ENCODE results near the gene PKDCC. TPM values are rescaled to one million over a fixed set of nuclear protein-coding genes. Genes with fewer than 3 reads are reported as not detected.

PKDCC gene
- total and polyA plus RNA-seq, 4 donors = 73.6 to 131 (median 103) TPM

DNA sequence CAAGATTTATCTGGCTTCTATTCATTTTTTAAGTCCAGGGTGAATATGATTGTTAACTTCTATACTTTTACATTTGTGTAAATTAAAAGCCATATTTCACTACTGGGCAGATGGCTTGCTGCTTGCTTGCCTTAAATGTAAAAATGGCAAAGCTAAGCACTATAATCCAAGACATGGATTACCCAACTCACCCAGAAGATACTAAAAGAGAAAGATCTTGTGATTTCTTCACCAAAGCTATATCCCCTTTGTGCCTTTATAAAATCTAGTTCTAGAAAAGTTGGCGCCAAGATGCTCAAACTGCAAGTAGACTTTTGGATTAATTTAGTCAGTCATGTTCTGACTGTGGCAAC is 48.7 kb upstream of the PKDCC start:
- TF ChIP-seq, protein P1, sequence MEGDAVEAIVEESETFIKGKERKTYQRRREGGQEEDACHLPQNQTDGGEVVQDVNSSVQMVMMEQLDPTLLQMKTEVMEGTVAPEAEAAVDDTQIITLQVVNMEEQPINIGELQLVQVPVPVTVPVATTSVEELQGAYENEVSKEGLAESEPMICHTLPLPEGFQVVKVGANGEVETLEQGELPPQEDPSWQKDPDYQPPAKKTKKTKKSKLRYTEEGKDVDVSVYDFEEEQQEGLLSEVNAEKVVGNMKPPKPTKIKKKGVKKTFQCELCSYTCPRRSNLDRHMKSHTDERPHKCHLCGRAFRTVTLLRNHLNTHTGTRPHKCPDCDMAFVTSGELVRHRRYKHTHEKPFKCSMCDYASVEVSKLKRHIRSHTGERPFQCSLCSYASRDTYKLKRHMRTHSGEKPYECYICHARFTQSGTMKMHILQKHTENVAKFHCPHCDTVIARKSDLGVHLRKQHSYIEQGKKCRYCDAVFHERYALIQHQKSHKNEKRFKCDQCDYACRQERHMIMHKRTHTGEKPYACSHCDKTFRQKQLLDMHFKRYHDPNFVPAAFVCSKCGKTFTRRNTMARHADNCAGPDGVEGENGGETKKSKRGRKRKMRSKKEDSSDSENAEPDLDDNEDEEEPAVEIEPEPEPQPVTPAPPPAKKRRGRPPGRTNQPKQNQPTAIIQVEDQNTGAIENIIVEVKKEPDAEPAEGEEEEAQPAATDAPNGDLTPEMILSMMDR (IDR thresholded peaks at IDR 0.05; ENCODE audit: control extremely low read depth, extremely low read depth) = no peak
- Histone ChIP-seq H3K4me1 (ENCODE audit: control insufficient read depth in 5 of 5, insufficient read depth in 5 of 5, low read length in 5 of 5) (peaks cover 0 to 16% (median 9%) of the 10 kb centered on the region in 5 donors), H3K4me3 (no peak overlapping the region), H3K9me3 (ENCODE audit: control insufficient read depth in 4 of 4, insufficient read depth in 3 of 4, low read length in 3 of 4) (peaks cover 0 to 8% (median 0%) of the 10 kb centered on the region in 4 donors), H3K36me3 (ENCODE audit: control insufficient read depth in 4 of 4, insufficient read depth in 4 of 4, low read length in 4 of 4) (no peaks in the 10 kb centered on the region), H3K27ac (ENCODE audit: low read depth in 1 of 2, low read length in 1 of 2) (no peak overlapping the region), H3K9ac (ENCODE audit: insufficient read depth in 1 of 2, low read length in 2 of 2) (no peak overlapping the region), H3K27me3 (ENCODE audit: control insufficient read depth in 3 of 3, insufficient read depth in 3 of 3, low read length in 2 of 3) (no peaks in the 10 kb centered on the region)
- DNase-seq (no peak), ATAC-seq (ENCODE audit: insufficient read depth, low FRiP score) (no peak)
- WGBS, 2 donors = 93 to 98% methylated on average over 1 of the region's 1 CpG

DNA sequence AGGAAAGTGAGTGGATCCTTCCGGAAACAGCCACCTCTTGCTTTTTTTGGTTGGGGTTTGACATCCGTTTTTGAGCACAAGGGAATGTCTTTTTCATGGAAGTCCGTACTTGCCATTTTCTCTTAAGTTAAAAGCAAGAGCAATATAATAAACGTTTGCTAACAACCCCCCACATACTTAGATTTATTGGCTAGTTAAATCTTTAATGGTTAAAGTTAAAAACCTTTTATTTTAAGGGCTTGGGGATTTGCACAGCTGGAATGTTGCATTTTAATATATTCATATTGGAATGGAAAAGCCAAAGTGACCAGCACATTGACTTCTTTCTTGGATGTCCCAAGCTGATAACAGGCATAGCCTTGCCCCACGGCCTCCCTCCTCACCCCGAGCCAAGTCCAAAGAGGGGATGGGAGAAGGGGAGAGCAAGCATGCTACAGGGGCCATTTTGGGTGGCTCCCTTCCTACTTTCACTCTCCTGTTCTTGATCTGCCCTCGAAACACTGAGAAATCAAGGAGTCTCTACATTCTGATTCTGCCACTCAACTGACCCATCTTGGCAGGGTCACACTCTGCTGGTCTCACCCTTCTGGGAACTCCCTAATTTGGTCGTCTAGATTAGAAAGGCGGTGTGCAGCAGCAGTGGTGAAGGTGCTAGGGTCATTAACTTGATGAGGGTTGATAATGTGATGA is 48.1 kb upstream of the PKDCC start:
- Histone ChIP-seq H3K9ac (ENCODE audit: insufficient read depth in 1 of 2, low read length in 2 of 2) (no peak overlapping the region), H3K4me1 (ENCODE audit: control insufficient read depth in 5 of 5, insufficient read depth in 5 of 5, low read length in 5 of 5) (peaks cover 0 to 16% (median 9%) of the 10 kb centered on the region in 5 donors), H3K27me3 (ENCODE audit: control insufficient read depth in 3 of 3, insufficient read depth in 3 of 3, low read length in 2 of 3) (no peaks in the 10 kb centered on the region), H3K4me3 (no peak overlapping the region), H3K9me3 (ENCODE audit: control insufficient read depth in 4 of 4, insufficient read depth in 3 of 4, low read length in 3 of 4) (peaks cover 0 to 4% (median 0%) of the 10 kb centered on the region in 4 donors), H3K27ac (ENCODE audit: low read depth in 1 of 2, low read length in 1 of 2) (no peak overlapping the region), H3K36me3 (ENCODE audit: control insufficient read depth in 4 of 4, insufficient read depth in 4 of 4, low read length in 4 of 4) (no peaks in the 10 kb centered on the region)
- 82 to 91% methylated on average over 9 of the region's 9 CpGs for WGBS, 2 donors
- TF ChIP-seq, protein P1 (IDR thresholded peaks at IDR 0.05; ENCODE audit: control extremely low read depth, extremely low read depth) = no peak
- DNase-seq (no peak), ATAC-seq (ENCODE audit: insufficient read depth, low FRiP score) (no peak)

DNA sequence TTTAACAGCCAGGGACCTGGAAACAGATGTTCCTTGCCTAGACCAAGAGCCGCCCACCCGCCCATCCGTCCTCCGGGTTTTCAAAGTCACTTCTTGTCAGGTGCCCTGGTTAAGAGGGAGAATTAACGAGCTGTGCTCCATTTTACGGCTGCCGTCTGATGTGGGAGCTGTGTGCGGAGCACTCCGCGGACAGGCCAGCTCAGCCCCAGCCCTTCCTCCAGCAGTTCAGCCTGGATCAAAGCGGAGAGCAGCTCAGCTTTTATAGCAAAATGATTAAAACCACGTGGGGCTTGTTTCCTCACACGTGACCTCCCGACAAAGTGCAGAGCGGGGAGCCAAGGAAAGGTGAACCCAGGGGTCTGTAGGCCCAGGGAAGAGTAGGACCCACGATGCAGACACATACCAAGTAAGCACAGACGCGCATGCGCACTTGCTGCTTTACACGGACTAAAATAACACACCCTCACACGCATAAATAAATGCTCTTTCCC is 46.1 kb upstream of the PKDCC start:
- Histone ChIP-seq H3K27me3 (ENCODE audit: control insufficient read depth in 3 of 3, insufficient read depth in 3 of 3, low read length in 2 of 3) (no peaks in the 10 kb centered on the region), H3K27ac (ENCODE audit: low read depth in 1 of 2, low read length in 1 of 2) (no peak overlapping the region), H3K4me1 (ENCODE audit: control insufficient read depth in 5 of 5, insufficient read depth in 5 of 5, low read length in 5 of 5) (peaks cover 0 to 16% (median 9%) of the 10 kb centered on the region in 5 donors), H3K4me3 (no peak overlapping the region), H3K9me3 (ENCODE audit: control insufficient read depth in 4 of 4, insufficient read depth in 3 of 4, low read length in 3 of 4) (peaks cover 0 to 3% (median 0%) of the 10 kb centered on the region in 4 donors), H3K9ac (ENCODE audit: insufficient read depth in 1 of 2, low read length in 2 of 2) (no peak overlapping the region), H3K36me3 (ENCODE audit: control insufficient read depth in 4 of 4, insufficient read depth in 4 of 4, low read length in 4 of 4) (no peaks in the 10 kb centered on the region)
- no peak for ATAC-seq (ENCODE audit: insufficient read depth, low FRiP score)
- DNase-seq = no peak
- TF ChIP-seq, protein P1 (IDR thresholded peaks at IDR 0.05; ENCODE audit: control extremely low read depth, extremely low read depth) = no peak
- WGBS, 2 donors = 79 to 82% methylated on average over 21 of the region's 21 CpGs
